Activated T-cell treated with anti-CD3 and anti-CD28 coated beads, Interleukin-2, amount 50 U/mL, for 72 hours (primary cell): ENCODE data around the gene ITGA2B. TPM values are rescaled to one million over a fixed set of nuclear protein-coding genes. Genes with fewer than 3 reads are reported as not detected.
A peak's percentile ranks its signal among the peaks of the same experiment; 100 is the strongest.

ENCODE experiments used
- ATAC-seq, 2 donors: fragments of 150-1000 bp; cut with Tn5 transposase; replicated peaks in 1 of 2; 2 replicates each; pipeline ENCODE4 v1.10.0; 2021; ENCODE audit warnings: moderate library complexity in 2 of 2, mild to moderate bottlenecking in 1 of 2
- DNase-seq, 2 donors: peaks; one replicate each; pipeline ENCODE4 v3.0.0; 2021 to 2022; ENCODE audit warnings: mixed read lengths in 1 of 2
- H3K27ac Mint-ChIP-seq: one replicate; pipeline ENCODE4 v1.8.0; 2022; ENCODE audit warnings: mild to moderate bottlenecking, moderate library complexity, mixed read lengths
- H3K27me3 Mint-ChIP-seq: one replicate; pipeline ENCODE4 v1.8.0; 2022; ENCODE audit warnings: low read depth, mixed read lengths
- H3K36me3 Mint-ChIP-seq, 2 donors: one replicate each; pipeline ENCODE4 v1.8.0; 2022; ENCODE audit warnings: mixed read lengths in 2 of 2, mild to moderate bottlenecking in 1 of 2; ENCODE audit not compliant: insufficient read depth in 2 of 2
- H3K4me1 Mint-ChIP-seq: one replicate; pipeline ENCODE4 v1.8.0; 2022; ENCODE audit warnings: low read depth, mixed read lengths
- H3K4me3 Mint-ChIP-seq, 2 donors: one replicate each; pipeline ENCODE4 v1.8.0; 2022; ENCODE audit warnings: mild to moderate bottlenecking in 2 of 2, mixed read lengths in 2 of 2, moderate library complexity in 2 of 2
- H3K9me3 Mint-ChIP-seq, 2 donors: one replicate each; pipeline ENCODE4 v1.8.0; 2022; ENCODE audit warnings: mixed read lengths in 2 of 2
- total RNA-seq, 2 donors: library from RNA; stranded (reverse); gene quantifications; one replicate each; pipeline ENCODE4 v1.2.3, GENCODE V29; 2022

Gene ITGA2B
- 1 to 10 TPM; 2.1 to 3.2 TPM for total RNA-seq

DNA sequence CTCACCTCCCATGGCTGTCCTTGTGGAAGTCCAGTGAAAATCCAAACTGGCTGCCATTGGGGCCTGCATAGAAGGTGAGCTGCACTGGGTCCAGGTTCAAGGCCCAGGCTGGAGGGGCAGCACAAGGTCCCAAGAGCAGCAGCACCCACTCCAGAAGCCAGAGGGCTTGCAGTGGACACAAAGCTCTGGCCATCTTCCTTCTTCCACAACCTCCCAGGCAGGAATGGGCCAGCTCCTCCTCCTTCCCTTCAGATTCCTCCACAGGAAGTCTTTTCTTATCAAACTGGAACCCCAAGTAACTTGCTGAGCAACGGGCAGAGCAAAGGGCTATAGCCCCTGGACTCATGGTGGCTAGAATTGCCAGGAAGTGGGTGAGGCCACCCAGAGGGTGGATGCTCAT lies at the start of gene ITGA2B:
Gene ITGA2B (minus strand): TSS at position 369 of the 400 bp plus-strand sequence. CDS start 176 bp downstream, at position 193.
- H3K36me3 Mint-ChIP-seq = no peaks in the 10 kb centered on the region
- H3K27ac Mint-ChIP-seq = no peak within 1 kb of the TSS
- H3K9me3 Mint-ChIP-seq = no peaks in the 10 kb centered on the region
- peaks cover 33% of the 10 kb centered on the region for H3K4me1 Mint-ChIP-seq
- DNase-seq (no peak), ATAC-seq (no peak)
- peaks cover 26% of the 10 kb centered on the region for H3K27me3 Mint-ChIP-seq
- H3K4me3 Mint-ChIP-seq = no peak within 1 kb of the TSS

DNA sequence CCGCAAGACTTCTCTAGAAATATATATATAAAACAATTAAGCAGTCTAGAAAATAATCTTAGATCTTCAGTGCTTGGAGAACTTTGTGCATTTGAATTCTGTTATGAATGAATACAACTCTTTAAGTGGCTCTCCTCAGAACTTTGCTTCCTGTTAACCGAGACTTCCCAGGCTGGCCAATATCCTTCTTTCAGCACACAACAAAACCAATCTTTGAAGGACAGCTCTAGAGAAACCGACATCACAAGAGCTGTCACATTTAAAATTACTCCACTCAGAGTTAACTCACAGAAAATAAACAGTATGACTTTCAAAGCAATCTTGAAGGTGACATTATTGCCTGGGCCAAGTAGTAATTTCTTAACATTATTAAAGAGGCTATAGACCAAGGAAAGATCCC lies 49.7 kb upstream of the ITGA2B start:
- peaks cover 20% of the 10 kb centered on the region for H3K4me1 Mint-ChIP-seq
- H3K27ac Mint-ChIP-seq = peak overlapping the region; percentile 87
- H3K9me3 Mint-ChIP-seq = no peaks in the 10 kb centered on the region
- no peak overlapping the region for H3K4me3 Mint-ChIP-seq
- H3K27me3 Mint-ChIP-seq = no peaks in the 10 kb centered on the region
- ATAC-seq (no peak), DNase-seq (no peak)
- H3K36me3 Mint-ChIP-seq = peaks cover 1 to 5% of the 10 kb centered on the region in 2 donors

DNA sequence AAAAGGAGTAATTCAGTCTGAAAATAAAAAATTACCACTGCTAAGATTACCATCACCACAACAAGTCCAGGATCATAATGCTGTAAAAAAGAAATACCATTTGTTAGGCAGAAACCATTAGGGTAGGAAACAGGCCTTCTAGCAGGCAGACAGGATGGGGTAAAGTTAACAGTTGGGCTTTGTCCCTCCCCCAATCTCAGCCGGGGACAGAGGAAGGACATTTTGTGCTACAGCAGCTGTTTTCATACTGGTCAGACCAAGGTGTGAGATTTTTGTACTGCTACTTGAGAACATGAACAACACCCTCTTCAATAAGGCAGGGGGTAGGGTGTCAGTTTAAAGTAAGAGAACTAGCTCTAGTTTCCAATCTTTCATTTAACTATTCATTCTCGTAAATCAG lies 49.2 kb upstream of the ITGA2B start:
- Mint-ChIP-seq H3K36me3 (peaks cover 3 to 7% of the 10 kb centered on the region in 2 donors), H3K4me3 (peak overlapping the region in 1 of 2 donors; percentile 1), H3K27ac (peak overlapping the region; percentile 87), H3K27me3 (no peaks in the 10 kb centered on the region), H3K9me3 (no peaks in the 10 kb centered on the region), H3K4me1 (peaks cover 19% of the 10 kb centered on the region)
- no peak for DNase-seq
- peak in 1 of 2 donors; percentile 48 for ATAC-seq

DNA sequence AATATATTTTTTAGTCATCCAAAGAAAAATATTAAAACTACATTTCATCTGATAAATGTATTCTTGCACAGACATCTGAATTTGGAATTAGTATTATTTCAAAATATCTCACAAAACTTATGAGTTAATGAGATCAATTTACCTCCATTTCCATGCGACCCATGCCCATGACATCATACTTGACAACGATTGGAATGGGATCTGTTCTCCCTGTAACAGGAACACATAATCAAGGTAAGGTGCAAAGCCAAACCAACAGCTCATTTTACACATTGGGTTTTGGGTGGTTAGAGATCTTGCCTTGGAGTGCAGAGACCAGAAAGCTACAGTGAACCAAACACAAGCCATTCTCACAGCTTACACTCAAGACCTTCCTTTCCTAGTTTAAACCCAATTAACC lies 46.9 kb upstream of the ITGA2B start:
- ATAC-seq (no peak), DNase-seq (no peak)
- H3K27ac Mint-ChIP-seq = peak overlapping the region; percentile 72
- no peak overlapping the region for H3K4me3 Mint-ChIP-seq
- H3K9me3 Mint-ChIP-seq = no peaks in the 10 kb centered on the region
- peaks cover 6 to 14% of the 10 kb centered on the region in 2 donors for H3K36me3 Mint-ChIP-seq
- H3K27me3 Mint-ChIP-seq = no peaks in the 10 kb centered on the region
- peaks cover 19% of the 10 kb centered on the region for H3K4me1 Mint-ChIP-seq

DNA sequence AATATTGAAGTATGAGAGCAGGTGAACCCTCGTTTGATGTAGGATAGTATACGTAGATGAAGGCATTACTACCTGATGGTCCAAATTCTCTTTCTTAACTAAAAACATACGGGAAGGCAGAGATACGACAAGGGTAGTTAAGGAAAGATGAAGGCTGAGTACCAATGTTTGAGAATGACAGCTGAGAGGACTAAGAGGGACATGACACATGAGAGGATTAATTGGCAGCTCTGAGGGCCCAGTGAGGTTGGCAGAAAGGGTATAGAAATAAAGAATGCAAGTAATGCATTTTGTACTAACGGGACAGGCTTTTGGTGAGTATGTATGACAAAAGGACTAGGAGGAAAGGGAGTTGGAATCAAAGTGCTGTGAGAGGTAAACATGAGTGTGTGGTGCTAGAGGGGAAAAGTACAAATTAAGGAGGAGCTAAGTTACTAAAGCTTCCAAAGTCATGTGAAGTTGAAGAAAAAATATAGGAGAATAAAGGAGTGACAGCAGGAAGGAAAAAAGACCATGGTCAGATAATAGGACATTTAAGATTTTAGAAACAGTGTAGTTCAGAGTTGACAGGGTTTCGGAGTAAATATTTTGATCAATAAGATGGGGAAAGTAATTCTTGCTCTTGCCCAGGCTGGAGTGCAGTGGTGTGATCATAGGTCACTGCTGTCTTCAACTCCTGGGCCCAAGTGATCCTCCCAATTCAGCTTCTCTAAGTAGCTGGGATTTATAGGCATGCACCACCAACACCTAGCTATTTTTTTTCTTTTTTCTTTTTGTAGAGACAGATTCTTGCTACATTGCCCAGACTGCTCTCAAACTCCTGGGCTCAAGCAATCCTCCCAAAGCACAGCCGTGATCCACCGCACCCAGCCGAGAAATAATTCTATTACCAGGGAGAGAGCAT lies 43.1 kb upstream of the ITGA2B start:
- Mint-ChIP-seq H3K36me3 (peaks cover 4 to 14% of the 10 kb centered on the region in 2 donors), H3K27ac (no peak overlapping the region), H3K4me1 (no peaks in the 10 kb centered on the region), H3K9me3 (no peaks in the 10 kb centered on the region), H3K4me3 (no peak overlapping the region), H3K27me3 (no peaks in the 10 kb centered on the region)
- DNase-seq = no peak
- ATAC-seq = no peak

DNA sequence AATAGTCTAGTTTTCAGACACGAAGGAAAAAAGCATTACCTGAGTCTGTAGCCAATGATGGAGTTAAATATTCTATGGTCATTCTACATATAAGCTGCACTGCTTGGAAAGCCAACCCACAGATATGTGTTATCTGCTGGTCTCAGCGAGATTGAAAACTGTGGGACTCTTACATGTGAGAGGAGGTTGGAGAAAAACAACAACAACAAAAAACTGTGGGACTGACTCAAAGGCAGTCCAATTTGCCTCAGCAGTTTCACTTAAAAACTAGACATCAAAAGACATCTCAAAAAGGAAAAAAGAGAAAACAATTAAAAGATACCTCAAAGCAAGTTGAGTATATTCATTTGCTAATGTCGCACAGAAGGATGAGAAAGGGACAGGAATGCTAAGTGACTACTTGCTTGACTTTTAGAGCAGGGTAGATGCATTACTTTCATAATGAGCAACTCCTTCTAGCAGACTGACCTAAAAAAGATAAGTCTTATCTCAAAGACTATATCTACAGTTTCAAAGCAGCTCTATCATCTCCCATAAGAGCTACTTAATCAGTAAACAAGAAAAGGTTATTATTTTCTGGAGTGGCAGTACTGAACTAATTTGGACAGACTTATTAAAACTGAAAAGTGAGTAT lies 35.5 kb upstream of the ITGA2B start:
- DNase-seq (no peak), ATAC-seq (peak; percentile 74 to 83)
- Mint-ChIP-seq H3K4me1 (peaks cover 28% of the 10 kb centered on the region), H3K36me3 (peaks cover 0 to 10% of the 10 kb centered on the region in 2 donors), H3K9me3 (no peaks in the 10 kb centered on the region), H3K27me3 (no peaks in the 10 kb centered on the region), H3K4me3 (peak overlapping the region; percentile 10 to 25), H3K27ac (peak overlapping the region; percentile 51)

DNA sequence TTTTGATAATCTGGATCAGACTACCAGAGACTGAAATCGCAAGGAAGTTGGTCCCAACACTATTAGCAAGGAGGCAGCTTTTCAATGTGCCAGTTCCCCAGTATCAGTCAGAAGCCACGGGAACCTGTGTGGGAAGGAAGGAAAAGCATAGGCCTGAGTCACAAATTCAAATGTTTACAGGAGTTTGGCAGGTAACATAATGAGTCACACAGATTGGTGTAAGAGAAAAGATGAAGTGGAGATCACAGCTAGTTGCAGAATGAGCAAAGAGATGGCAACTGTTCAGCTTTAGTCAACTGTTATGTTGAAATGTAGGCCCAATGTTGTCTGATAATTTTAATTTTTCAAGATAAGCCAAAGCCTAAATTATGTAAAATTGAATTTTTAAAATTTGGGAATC lies 28.1 kb upstream of the ITGA2B start:
- Mint-ChIP-seq H3K4me3 (peak overlapping the region; percentile 48 to 64), H3K27ac (peak overlapping the region; percentile 98), H3K4me1 (peaks cover 32% of the 10 kb centered on the region), H3K36me3 (peaks cover 6 to 16% of the 10 kb centered on the region in 2 donors), H3K9me3 (no peaks in the 10 kb centered on the region), H3K27me3 (no peaks in the 10 kb centered on the region)
- ATAC-seq = peak; percentile 91 to 96
- peak; percentile 23 to 46 for DNase-seq

DNA sequence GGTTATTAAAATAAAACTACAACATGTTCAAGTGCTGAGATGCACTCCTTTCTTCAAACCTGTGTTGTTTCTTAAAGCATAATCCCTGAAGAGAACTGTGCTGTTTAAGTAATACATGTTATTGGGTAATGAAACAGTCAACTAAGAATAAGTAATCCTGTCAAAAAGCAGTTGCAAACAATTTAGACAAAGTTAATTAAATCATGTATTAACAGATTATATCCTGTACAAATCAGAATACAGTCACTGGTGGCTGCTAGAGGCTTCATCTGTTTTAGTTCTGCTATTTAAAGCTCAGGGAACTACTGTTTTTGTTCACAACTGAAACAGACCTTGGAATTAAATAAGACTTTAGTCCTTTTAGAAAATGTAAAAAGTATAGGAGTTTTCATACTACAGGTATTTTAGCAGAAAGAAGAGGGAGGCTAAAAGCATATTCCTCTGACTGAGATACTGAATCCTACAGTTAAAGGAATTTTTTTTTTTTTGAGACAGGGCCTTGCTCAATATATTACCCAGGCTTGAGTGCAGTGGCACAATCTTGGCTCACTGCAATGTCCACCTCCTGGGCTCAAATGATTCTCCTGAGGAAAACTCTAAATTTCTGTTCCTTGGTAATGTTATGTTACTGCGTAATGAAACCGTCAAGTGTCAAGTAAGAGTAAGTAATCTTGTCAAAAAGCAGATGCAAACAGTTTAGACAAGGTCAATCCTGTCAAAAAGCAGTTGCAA lies 27.3 kb upstream of the ITGA2B start:
- no peak overlapping the region for H3K27ac Mint-ChIP-seq
- DNase-seq (no peak), ATAC-seq (no peak)
- H3K36me3 Mint-ChIP-seq = peaks cover 6 to 15% of the 10 kb centered on the region in 2 donors
- H3K4me1 Mint-ChIP-seq = peaks cover 32% of the 10 kb centered on the region
- no peak overlapping the region for H3K4me3 Mint-ChIP-seq
- H3K27me3 Mint-ChIP-seq = no peaks in the 10 kb centered on the region
- no peaks in the 10 kb centered on the region for H3K9me3 Mint-ChIP-seq

DNA sequence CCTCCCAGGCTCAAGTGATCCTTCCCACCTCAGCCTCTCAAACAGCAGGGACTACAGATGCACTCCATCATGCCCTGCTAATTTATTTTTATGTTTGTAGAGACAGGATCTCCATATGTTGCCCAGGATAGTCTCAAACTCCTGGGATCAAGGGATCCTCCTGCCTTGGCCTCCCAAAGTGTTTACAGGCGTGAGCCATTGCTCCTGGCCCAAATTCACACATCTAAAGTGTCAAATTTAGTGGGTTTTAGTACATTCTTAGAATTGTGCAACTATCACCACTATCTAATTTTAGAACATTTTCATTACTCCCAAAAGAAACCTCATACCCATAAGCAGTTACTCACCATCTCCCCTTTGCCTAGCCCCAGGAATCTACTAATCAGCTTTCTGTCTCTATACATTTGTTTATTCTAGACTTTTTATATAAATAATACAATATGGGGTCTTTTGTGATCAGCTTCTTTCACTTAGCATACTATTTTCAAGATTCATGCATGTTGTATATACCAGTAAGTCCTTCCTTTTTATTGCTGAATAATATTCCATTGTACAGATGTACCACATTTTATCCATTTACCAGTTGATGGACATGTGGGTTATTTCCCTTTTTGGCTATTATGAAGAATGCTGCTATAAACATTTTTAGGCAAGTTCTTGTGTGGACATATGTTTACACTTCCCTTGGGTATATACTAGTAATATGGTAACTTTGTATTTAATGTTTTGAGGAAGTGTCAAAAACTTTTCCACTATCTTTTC lies 25.1 kb upstream of the ITGA2B start:
- Mint-ChIP-seq H3K9me3 (no peaks in the 10 kb centered on the region), H3K4me3 (no peak overlapping the region), H3K27me3 (no peaks in the 10 kb centered on the region), H3K27ac (no peak overlapping the region), H3K4me1 (peaks cover 28% of the 10 kb centered on the region), H3K36me3 (peaks cover 6 to 12% of the 10 kb centered on the region in 2 donors)
- DNase-seq (no peak), ATAC-seq (no peak)

DNA sequence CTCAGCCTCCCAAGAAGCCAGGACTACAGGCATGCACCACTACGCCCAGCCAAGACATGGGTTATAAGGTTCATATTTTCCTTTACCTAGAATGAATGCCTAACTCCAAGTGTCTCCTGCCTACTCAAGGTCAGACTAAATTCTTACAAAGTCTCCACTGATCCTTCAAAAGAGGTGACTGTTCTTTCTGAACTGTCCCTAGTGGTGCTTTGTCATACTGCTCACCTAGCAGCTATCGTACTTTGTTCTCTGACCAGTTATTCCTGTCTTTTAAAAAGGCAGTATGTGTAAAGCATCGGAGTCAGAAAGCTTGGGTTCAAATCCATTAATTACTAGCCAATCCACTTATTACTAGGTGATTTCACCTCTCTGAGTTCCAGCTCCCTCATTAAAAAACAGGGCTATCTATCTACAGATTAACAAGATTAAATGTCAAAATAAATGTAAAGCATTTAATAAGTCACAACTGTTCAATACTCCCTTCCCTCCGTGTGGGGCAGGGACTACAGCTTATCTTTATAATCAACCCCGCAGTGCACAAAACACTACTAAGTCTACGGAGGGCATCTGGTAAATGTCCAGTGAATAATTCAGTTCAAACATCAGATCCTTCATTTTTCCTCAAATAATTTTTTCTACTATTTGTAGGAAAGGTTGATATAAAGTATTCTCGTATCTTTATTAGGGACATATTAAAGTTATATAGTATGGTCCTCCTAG lies 20.0 kb upstream of the ITGA2B start:
- Mint-ChIP-seq H3K27ac (no peak overlapping the region), H3K4me1 (peaks cover 3% of the 10 kb centered on the region), H3K9me3 (no peaks in the 10 kb centered on the region), H3K4me3 (no peak overlapping the region), H3K36me3 (peaks cover 1 to 4% of the 10 kb centered on the region in 2 donors), H3K27me3 (no peaks in the 10 kb centered on the region)
- no peak for ATAC-seq
- DNase-seq = no peak

DNA sequence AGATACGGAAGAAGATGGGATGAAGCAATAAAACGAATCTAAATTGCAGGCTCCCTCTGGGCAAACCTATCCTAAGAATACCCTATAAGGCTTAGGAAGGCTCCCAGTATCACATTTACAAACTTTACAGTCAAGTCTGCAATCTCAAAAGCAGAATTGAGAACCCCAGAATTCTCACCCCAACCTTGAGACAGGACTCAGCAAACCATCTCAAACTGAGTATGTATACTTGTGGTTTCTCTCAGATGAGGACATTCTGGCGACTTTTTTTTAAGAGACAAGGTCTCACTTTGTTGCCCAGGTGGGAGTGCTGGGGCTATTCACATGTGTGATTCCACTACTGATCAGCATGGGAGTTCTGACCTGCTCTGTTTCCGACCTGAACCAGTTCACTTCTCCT lies 19.3 kb upstream of the ITGA2B start:
- H3K36me3 Mint-ChIP-seq = peaks cover 0 to 4% of the 10 kb centered on the region in 2 donors

More for the DNA sequence above, 19.3 kb upstream of the ITGA2B start:
- no peak overlapping the region for H3K27ac Mint-ChIP-seq
- no peaks in the 10 kb centered on the region for H3K4me1 Mint-ChIP-seq
- ATAC-seq (no peak), DNase-seq (no peak)
- no peak overlapping the region for H3K4me3 Mint-ChIP-seq
- H3K27me3 Mint-ChIP-seq = no peaks in the 10 kb centered on the region
- no peaks in the 10 kb centered on the region for H3K9me3 Mint-ChIP-seq
